GM21529 (cell line): ENCODE results near the gene NCEH1.
"Not testable (repeated sequence)": the region's sequence is repeated elsewhere in the genome, so short reads cannot be mapped to it uniquely, and the experiment has no call there.

Source experiments
- ATAC-seq: cut with Tn5 transposase; IDR thresholded peaks from one replicate; pipeline ENCODE4 v1.9.1; 2021; ENCODE audit not compliant: unreplicated experiment

NCEH1 gene

GRCh38 chr3:172710664-172711453 is at the start of gene NCEH1:
NCEH1 (minus strand) TSS chr3:172711067; CDS start chr3:172710984, 83 bp downstream.
- ATAC-seq, result peak; percentile 99

GRCh38 chr3:172760416-172760815 is 49.5 kb upstream of the NCEH1 start:
- ATAC-seq, result not testable (repeated sequence)

GRCh38 chr3:172753125-172753524 is 42.3 kb upstream of the NCEH1 start:
- no peak for ATAC-seq

GRCh38 chr3:172752651-172753050 is 41.8 kb upstream of the NCEH1 start:
- ATAC-seq, result no peak

- peak; percentile 17 for ATAC-seq
These were observed 40.4 kb upstream of the NCEH1 start for GRCh38 chr3:172751175-172751704.

GRCh38 chr3:172750368-172751174 is 39.7 kb upstream of the NCEH1 start, which contains the start of gene ECT2:
ECT2 (plus strand) TSS chr3:172750726; CDS start chr3:172754531, 3,805 bp downstream.
- ATAC-seq, result peak; percentile 97

GRCh38 chr3:172750069-172750367 is 39.2 kb upstream of the NCEH1 start:
- no peak for ATAC-seq

GRCh38 chr3:172749230-172749965 is 38.5 kb upstream of the NCEH1 start:
- ATAC-seq, result no peak

GRCh38 chr3:172746475-172746874 is 35.6 kb upstream of the NCEH1 start:
- ATAC-seq, result no peak

- no peak for ATAC-seq
These were observed 28.6 kb upstream of the NCEH1 start for GRCh38 chr3:172739462-172739861.

- ATAC-seq, result no peak
These were observed 24.1 kb upstream of the NCEH1 start for GRCh38 chr3:172735014-172735413.

- ATAC-seq, result no peak
These were observed 15.5 kb upstream of the NCEH1 start for GRCh38 chr3:172726380-172726779.

GRCh38 chr3:172722536-172723040 is 11.7 kb upstream of the NCEH1 start:
- ATAC-seq, result not testable (repeated sequence)

GRCh38 chr3:172717493-172718088 is 6.7 kb upstream of the NCEH1 start:
- ATAC-seq, result peak; percentile 58

GRCh38 chr3:172716476-172716875 is 5.6 kb upstream of the NCEH1 start:
- ATAC-seq, result no peak

GRCh38 chr3:172713316-172713715 is 2.4 kb upstream of the NCEH1 start:
- no peak for ATAC-seq

GRCh38 chr3:172711454-172711795 is 558 bp upstream of the NCEH1 start:
- ATAC-seq, result peak; percentile 4

- peak; percentile 2 for ATAC-seq
These were observed 848 bp downstream of the NCEH1 start for GRCh38 chr3:172709774-172710663.

- no peak for ATAC-seq
These were observed 1.7 kb downstream of the NCEH1 start for GRCh38 chr3:172708921-172709773.
